Measurements from ENCODE around the gene CTNNA3. TPM values are rescaled to one million over a fixed set of nuclear protein-coding genes. Genes with fewer than 3 reads are reported as not detected.

Gene CTNNA3
- polyA plus RNA-seq, 1 experiment: not detected

GRCh38 chr10:67086327-67087134 lies 609.5 kb downstream of the CTNNA3 start:
- CTCF ChIA-PET: no interaction called here
- TF ChIP-seq CTCF (IDR thresholded peaks at IDR 0.05; ENCODE audit: insufficient read depth, low read depth, low read length): no peak
- H3K27me3 ChIP-seq (ENCODE audit: control insufficient read depth, insufficient read depth, low read length): no peaks in the 10 kb centered on the region
- no peak for DNase-seq (ENCODE audit: low read depth)
- H3K4me3 ChIP-seq (ENCODE audit: low read depth, low read length): no peak overlapping the region
- no peaks in the 10 kb centered on the region for H3K36me3 ChIP-seq (ENCODE audit: control insufficient read depth, insufficient read depth, low read length)
- POLR2A ChIA-PET: no interaction called here

GRCh38 chr10:67079126-67079525 lies 616.9 kb downstream of the CTNNA3 start:
- Histone ChIP-seq H3K36me3 (ENCODE audit: control insufficient read depth, insufficient read depth, low read length) (no peaks in the 10 kb centered on the region), H3K27me3 (ENCODE audit: control insufficient read depth, insufficient read depth, low read length) (no peaks in the 10 kb centered on the region), H3K4me3 (ENCODE audit: low read depth, low read length) (no peak overlapping the region)
- DNase-seq (ENCODE audit: low read depth): no peak
- ChIA-PET POLR2A (no interaction called here), CTCF (no interaction called here)
- TF ChIP-seq CTCF (IDR thresholded peaks at IDR 0.05; ENCODE audit: insufficient read depth, low read depth, low read length): no peak

- TF ChIP-seq CTCF (IDR thresholded peaks at IDR 0.05; ENCODE audit: insufficient read depth, low read depth, low read length): no peak
- ChIA-PET POLR2A (no interaction called here), CTCF (no interaction called here)
- Histone ChIP-seq H3K36me3 (ENCODE audit: control insufficient read depth, insufficient read depth, low read length) (no peaks in the 10 kb centered on the region), H3K4me3 (ENCODE audit: low read depth, low read length) (no peak overlapping the region), H3K27me3 (ENCODE audit: control insufficient read depth, insufficient read depth, low read length) (no peaks in the 10 kb centered on the region)
- DNase-seq (ENCODE audit: low read depth): no peak
Measured at GRCh38 chr10:67077376-67077775, 618.6 kb downstream of the CTNNA3 start.

GRCh38 chr10:67076144-67076543 lies 619.9 kb downstream of the CTNNA3 start:
- TF ChIP-seq CTCF (IDR thresholded peaks at IDR 0.05; ENCODE audit: insufficient read depth, low read depth, low read length): no peak
- POLR2A ChIA-PET: no interaction called here
- CTCF ChIA-PET: no interaction called here
- DNase-seq (ENCODE audit: low read depth): no peak
- Histone ChIP-seq H3K27me3 (ENCODE audit: control insufficient read depth, insufficient read depth, low read length) (no peaks in the 10 kb centered on the region), H3K4me3 (ENCODE audit: low read depth, low read length) (no peak overlapping the region), H3K36me3 (ENCODE audit: control insufficient read depth, insufficient read depth, low read length) (no peaks in the 10 kb centered on the region)

GRCh38 chr10:67075491-67075971 lies 620.5 kb downstream of the CTNNA3 start:
- no peak for TF ChIP-seq CTCF (IDR thresholded peaks at IDR 0.05; ENCODE audit: insufficient read depth, low read depth, low read length)
- no peaks in the 10 kb centered on the region for H3K27me3 ChIP-seq (ENCODE audit: control insufficient read depth, insufficient read depth, low read length)
- ChIA-PET CTCF (no interaction called here), POLR2A (no interaction called here)
- no peak for DNase-seq (ENCODE audit: low read depth)
- H3K36me3 ChIP-seq (ENCODE audit: control insufficient read depth, insufficient read depth, low read length): no peaks in the 10 kb centered on the region
- no peak overlapping the region for H3K4me3 ChIP-seq (ENCODE audit: low read depth, low read length)

Data from BJ (cell line).